Tibial nerve (tissue), 4 donors: Measurements from ENCODE around the gene NOP16. TPM values are rescaled to one million over a fixed set of nuclear protein-coding genes. Genes with fewer than 3 reads are reported as not detected.

Experiments
- DNase-seq, 2 donors: peaks; one replicate each; pipeline ENCODE4 v3.0.0-alpha.2; 2019; ENCODE audit warnings: low spot score in 2 of 2
- H3K27ac ChIP-seq, 4 donors: fragments of 200-600 bp; sonication (generic) in 3 of 4; one replicate each; pipeline ENCODE4 v1.5.1; 2017 to 2019; ENCODE audit warnings: mild to moderate bottlenecking in 1 of 4
- H3K27me3 ChIP-seq, 2 donors: fragments of 200-600 bp; sonication (generic) in 1 of 2; one replicate each; pipeline versions ENCODE4 v1.5.1 to v1.6.0; 2017 to 2019
- H3K36me3 ChIP-seq, 3 donors: fragments of 200-600 bp; sonication (generic); one replicate each; pipeline ENCODE4 v1.5.1; 2018 to 2019
- H3K4me1 ChIP-seq, 4 donors: fragments of 200-600 bp; sonication (generic) in 3 of 4; one replicate each; pipeline ENCODE4 v1.5.1; 2017 to 2019
- H3K4me3 ChIP-seq, 4 donors: fragments of 200-600 bp; sonication (generic) in 3 of 4; one replicate each; pipeline ENCODE4 v1.5.1; 2017 to 2019; ENCODE audit warnings: mild to moderate bottlenecking in 1 of 4, moderate library complexity in 1 of 4
- H3K9me3 ChIP-seq, 4 donors: fragments of 200-600 bp; sonication (generic) in 3 of 4; one replicate each; pipeline ENCODE4 v1.5.1; 2017 to 2019
- CTCF ChIP-seq, 5 experiments: fragments of 200-600 bp in 3 of 5; fragments of 450-650 bp in 2 of 5; sonication (generic) in 3 of 5; IDR thresholded peaks; one replicate each; pipeline ENCODE4 v1.5.1; 2016 to 2019; ENCODE audit warnings: antibody characterized with exemption in 5 of 5, mild to moderate bottlenecking in 3 of 5, moderate library complexity in 2 of 5
- EP300 ChIP-seq, 2 donors: sonication (generic); formaldehyde crosslinking; IDR thresholded peaks; one replicate each; pipeline ENCODE4 v1.6.1; 2017; ENCODE audit warnings: antibody characterized with exemption in 2 of 2, mild to moderate bottlenecking in 1 of 2
- POLR2A ChIP-seq, 2 donors: fragments of 450-650 bp; IDR thresholded peaks; one replicate each; pipeline ENCODE4 v1.6.1; 2017; ENCODE audit warnings: antibody characterized with exemption in 2 of 2, mild to moderate bottlenecking in 2 of 2, moderate library complexity in 2 of 2
- WGBS, 2 donors: methylation state at CpG; one replicate each; pipeline ENCODE4 v1.1.5; 2018; 5-methylcytosine and 5-hydroxymethylcytosine counted together
- total RNA-seq, 4 donors: library from RNA; depleted of rRNA; stranded (reverse); fragments of >200 nt; gene quantifications; one replicate each; pipeline ENCODE4 v1.1.0, GENCODE V29; 2016

NOP16 gene
- total RNA-seq, 4 donors from 2014 or later: 6.1 to 17.7 (median 6.6) TPM

- no peaks in the 10 kb centered on the region for H3K27me3 ChIP-seq
- H3K4me1 ChIP-seq: peaks cover 0 to 88% (median 2%) of the 10 kb centered on the region in 4 donors
- H3K9me3 ChIP-seq: no peaks in the 10 kb centered on the region
- H3K27ac ChIP-seq: peak overlapping the region in 2 of 4 donors; percentile 60 to 74
- no peak for DNase-seq
- no peak overlapping the region for H3K4me3 ChIP-seq
- TF ChIP-seq EP300 (IDR thresholded peaks at IDR 0.05) (no peak), CTCF (IDR thresholded peaks at IDR 0.05) (no peak), POLR2A (IDR thresholded peaks at IDR 0.05) (no peak)
- peaks cover 0 to 66% (median 0%) of the 10 kb centered on the region in 3 donors for H3K36me3 ChIP-seq
- WGBS, 2 donors: 78 to 79% methylated on average over 8 to 9 of the region's 9 CpGs
These were observed 18.1 kb upstream of the NOP16 start for GRCh38 chr5:176406436-176407052.

GRCh38 chr5:176405656-176406435 is 17.4 kb upstream of the NOP16 start:
- H3K27me3 ChIP-seq: no peaks in the 10 kb centered on the region
- peaks cover 0 to 71% (median 0%) of the 10 kb centered on the region in 3 donors for H3K36me3 ChIP-seq
- no peak for TF ChIP-seq EP300 (IDR thresholded peaks at IDR 0.05)
- H3K9me3 ChIP-seq: no peaks in the 10 kb centered on the region
- H3K27ac ChIP-seq: peak overlapping the region in 2 of 4 donors; percentile 10 to 16
- no peak overlapping the region for H3K4me3 ChIP-seq
- WGBS, 2 donors: 83% methylated on average over 20 of the region's 20 CpGs
- no peak for DNase-seq
- H3K4me1 ChIP-seq: peaks cover 0 to 88% (median 7%) of the 10 kb centered on the region in 4 donors

GRCh38 chr5:176401281-176402205 is 13.1 kb upstream of the NOP16 start:
- 80 to 81% methylated on average over 22 of the region's 22 CpGs for WGBS, 2 donors
- peaks cover 0 to 46% (median 0%) of the 10 kb centered on the region in 3 donors for H3K36me3 ChIP-seq

GRCh38 chr5:176400382-176401156 is 12.2 kb upstream of the NOP16 start:
- Histone ChIP-seq H3K4me3 (no peak overlapping the region), H3K9me3 (no peaks in the 10 kb centered on the region), H3K27me3 (no peaks in the 10 kb centered on the region), H3K36me3 (peaks cover 0 to 46% (median 0%) of the 10 kb centered on the region in 3 donors), H3K27ac (peak overlapping the region in 3 of 4 donors; percentile 21 to 27 (median 25)), H3K4me1 (peaks cover 0 to 68% (median 7%) of the 10 kb centered on the region in 4 donors)
- 66 to 70% methylated on average over 17 of the region's 17 CpGs for WGBS, 2 donors
- TF ChIP-seq EP300 (IDR thresholded peaks at IDR 0.05): no peak
- no peak for TF ChIP-seq CTCF (IDR thresholded peaks at IDR 0.05)
- no peak for TF ChIP-seq POLR2A (IDR thresholded peaks at IDR 0.05)
- no peak for DNase-seq

More at GRCh38 chr5:176401281-176402205, 13.1 kb upstream of the NOP16 start:
- no peaks in the 10 kb centered on the region for H3K9me3 ChIP-seq
- H3K4me3 ChIP-seq: no peak overlapping the region
- no peak for DNase-seq
- H3K27ac ChIP-seq: peak overlapping the region; percentile 21 to 64 (median 26)
- H3K4me1 ChIP-seq: peaks cover 0 to 68% (median 7%) of the 10 kb centered on the region in 4 donors
- TF ChIP-seq POLR2A (IDR thresholded peaks at IDR 0.05) (no peak), CTCF (IDR thresholded peaks at IDR 0.05) (no peak), EP300 (IDR thresholded peaks at IDR 0.05) (no peak)
- no peaks in the 10 kb centered on the region for H3K27me3 ChIP-seq
